GM10847 (cell line): Measurements from ENCODE around the gene PRR23B.

Source experiments
- POLR2A ChIP-seq: IDR thresholded peaks from 2 replicates; pipeline ENCODE4 v1.6.1; 2011; ENCODE audit not compliant: insufficient read length; ENCODE audit errors: extremely low read depth

Gene PRR23B

GRCh38 chr3:138985932-138986331, 34.8 kb downstream of the PRR23B start:
- no peak for TF ChIP-seq POLR2A

- TF ChIP-seq POLR2A: no peak
Measured at GRCh38 chr3:138984816-138985215, 35.9 kb downstream of the PRR23B start.

- no peak for TF ChIP-seq POLR2A
Measured at GRCh38 chr3:138976047-138976446, 44.7 kb downstream of the PRR23B start.

- TF ChIP-seq POLR2A: no peak
Measured at GRCh38 chr3:138975351-138975750, 45.4 kb downstream of the PRR23B start.

- no peak for TF ChIP-seq POLR2A
Measured at GRCh38 chr3:138974462-138974861, 46.3 kb downstream of the PRR23B start.

GRCh38 chr3:138972941-138973340, 47.8 kb downstream of the PRR23B start:
- no peak for TF ChIP-seq POLR2A

- TF ChIP-seq POLR2A: no peak
Measured at GRCh38 chr3:138971766-138972320, 48.9 kb downstream of the PRR23B start.
